Pericardium fibroblast (primary cell): ENCODE data around the gene KCNF1. TPM values are rescaled to one million over a fixed set of nuclear protein-coding genes. Genes with fewer than 3 reads are reported as not detected.

Experiments used
- total RNA-seq: library from RNA; depleted of rRNA; stranded (reverse); fragments of >200 nt; gene quantifications from 2 replicates; pipeline ENCODE4 v1.2.3, GENCODE V29; 2015

KCNF1 gene
- total RNA-seq, result not detected in 2 replicates

GRCh38 chr2:10911291-10912075, at the start of gene KCNF1:
Gene KCNF1, plus strand, starts transcription at chr2:10911934. Its CDS starts 493 bp downstream, at chr2:10912427.

Other genes with a start within 250 kb of the KCNF1 start
- 19.7 and 22.6 TPM in 2 replicates for gene NOL10, start 222.0 kb upstream of the KCNF1 start, total RNA-seq
- 0.23 TPM in 1 of 2 replicates, not detected in the other for gene ATP6V1C2, start 190.3 kb upstream of the KCNF1 start, total RNA-seq
- gene PDIA6, start 99.1 kb upstream of the KCNF1 start, total RNA-seq, result 182 and 274 TPM in 2 replicates
- gene SLC66A3, start 243.5 kb downstream of the KCNF1 start, total RNA-seq, result 58.1 and 59.2 TPM in 2 replicates